K562 (cell line): ENCODE measurements around the gene ABHD12. TPM values are rescaled to one million over a fixed set of nuclear protein-coding genes. Genes with fewer than 3 reads are reported as not detected.
A peak's percentile ranks its signal among the peaks of the same experiment; 100 is the strongest.

Experiments
- ATAC-seq: fragments of 200-7000 bp; cut with Tn5 transposase; 3 replicates; pipeline ENCODE4 v1.9.1; 2020; ENCODE audit warnings: moderate library complexity
- BruUV-seq: library from RNA; stranded (reverse); fragments of 400-500 nt; replicated peaks from 2 replicates; lab custom pipeline; 2021; lab: Mats Ljungman, UMichigan
- CTCF ChIA-PET: fragments of 300-600 bp; formaldehyde crosslinking; extraction: SDS; loops from one replicate; lab custom pipeline; 2021; ENCODE audit warnings: low intra/inter-chr PET ratio; lab: Yijun Ruan, JAX
- POLR2A ChIA-PET: fragments of 300-600, 350-650 bp; sonication (Branson Sonifier 250); formaldehyde crosslinking; extraction: SDS; loops from one replicate; lab custom pipeline; 2021; ENCODE audit warnings: antibody characterized with exemption, inconsistent platforms; lab: Yijun Ruan, JAX
- DNase-seq, 4 experiments: peaks; one replicate each; pipeline versions ENCODE4 v3.0.0 to v3.0.0-alpha.2; 2011 to 2018; ENCODE audit warnings: low spot score in 3 of 4, mixed read lengths in 3 of 4; ENCODE audit errors: extremely low read depth in 1 of 4
- FAIRE-seq: peaks from 2 replicates; lab custom pipeline; 2011; peaks lifted over from hg19 to GRCh38; lab: Jason Lieb, UNC
- H2AFZ ChIP-seq: 2 replicates; pipeline ENCODE4 v1.6.0; 2011; ENCODE audit warnings: low read depth, low read length, control low read depth, inconsistent platforms
- H3K27ac ChIP-seq: fragments of 200-600 bp; 3 replicates; pipeline ENCODE4 v1.8.0; 2011; ENCODE audit warnings: low read depth, mild to moderate bottlenecking, control low read depth, inconsistent platforms, low read length, moderate library complexity, mixed read lengths; ENCODE audit errors: extremely low read depth
- H3K27me3 ChIP-seq, 2 experiments: fragments of 300-600 bp in 1 of 2; 2 replicates in 1 of 2; 3 replicates in 1 of 2; pipeline versions ENCODE4 v1.6.0 to v1.8.0; 2011; ENCODE audit warnings: inconsistent platforms in 2 of 2, low read length in 2 of 2, mild to moderate bottlenecking in 1 of 2, mixed read lengths in 1 of 2, moderate library complexity in 1 of 2; ENCODE audit not compliant: control insufficient read depth in 2 of 2, insufficient read depth in 2 of 2
- H3K36me3 ChIP-seq: fragments of 300-600 bp; 3 replicates; pipeline ENCODE4 v1.8.0; 2011; ENCODE audit warnings: mild to moderate bottlenecking, low read length, inconsistent platforms; ENCODE audit not compliant: control insufficient read depth, insufficient read depth
- H3K4me1 ChIP-seq, 2 experiments: fragments of 200-600 bp in 1 of 2; replicated peaks in 1 of 2; 2 replicates in 1 of 2; 3 replicates in 1 of 2; pipeline versions ENCODE4 v1.5.1 to v1.8.0; 2011; ENCODE audit warnings: inconsistent platforms in 2 of 2, low read length in 2 of 2, mild to moderate bottlenecking in 1 of 2, mixed read lengths in 1 of 2, moderate library complexity in 1 of 2; ENCODE audit not compliant: control insufficient read depth in 2 of 2, insufficient read depth in 2 of 2
- H3K4me2 ChIP-seq: 2 replicates; pipeline ENCODE4 v1.6.1; 2011; ENCODE audit warnings: low read length, control low read depth, inconsistent platforms, mixed read lengths; ENCODE audit not compliant: insufficient read depth
- H3K4me3 ChIP-seq: fragments of 200-600 bp; sonication (generic), shearing (Covaris generic); 2 replicates; pipeline ENCODE4 v1.5.1; 2016; ENCODE audit warnings: control low read depth, inconsistent platforms
- H3K79me2 ChIP-seq: fragments of 200-600 bp; 3 replicates; pipeline ENCODE4 v1.8.0; 2011; ENCODE audit warnings: low read length, inconsistent platforms; ENCODE audit not compliant: control insufficient read depth, insufficient read depth
- H3K9ac ChIP-seq, 2 experiments: 2 replicates each; pipeline versions ENCODE4 v1.6.0 to v1.6.1; 2011; ENCODE audit warnings: low read depth in 2 of 2, low read length in 2 of 2, control low read depth in 1 of 2, inconsistent platforms in 1 of 2, mild to moderate bottlenecking in 1 of 2, mixed read lengths in 1 of 2; ENCODE audit not compliant: insufficient read depth in 1 of 2
- H3K9me1 ChIP-seq: one replicate; pipeline ENCODE4 v1.6.0; 2011; ENCODE audit warnings: inconsistent platforms, mild to moderate bottlenecking, low read length, moderate library complexity; ENCODE audit not compliant: control insufficient read depth, insufficient read depth
- H3K9me3 ChIP-seq: replicated peaks from 2 replicates; pipeline ENCODE4 v1.5.1; 2011; ENCODE audit warnings: low read depth, low read length, inconsistent platforms; ENCODE audit not compliant: control insufficient read depth, insufficient read depth
- H4K20me1 ChIP-seq: replicated peaks from 2 replicates; pipeline ENCODE4 v1.6.1; 2011; ENCODE audit warnings: low read length, inconsistent platforms, mixed read lengths; ENCODE audit not compliant: control insufficient read depth, insufficient read depth
- ADNP ChIP-seq: fragments of 200-800 bp; sonication (Bioruptor generic); IDR thresholded peaks from 2 replicates; pipeline ENCODE4 v1.6.1; 2016; ENCODE audit warnings: missing genetic modification characterization, missing compliant biosample characterization
- CBX3 ChIP-seq, 2 experiments: IDR thresholded peaks; 1 replicate in 1 of 2; 2 replicates in 1 of 2; pipeline ENCODE4 v1.6.1; 2012; ENCODE audit warnings: inconsistent platforms in 2 of 2, low read length in 2 of 2, borderline replicate concordance in 1 of 2, control low read depth in 1 of 2
- CREBBP ChIP-seq: IDR thresholded peaks from one replicate; pipeline ENCODE4 v1.6.1; 2012; ENCODE audit warnings: low read depth, mild to moderate bottlenecking, control low read depth, inconsistent platforms, low read length
- CTBP1 ChIP-seq: fragments of 450-650 bp; IDR thresholded peaks from 2 replicates; pipeline ENCODE4 v1.6.1; 2016; ENCODE audit warnings: borderline replicate concordance
- EGR1 ChIP-seq: fragments of 450-650 bp; conservative IDR thresholded peaks from 2 replicates; pipeline ENCODE4 v1.6.1; 2017; ENCODE audit warnings: mild to moderate bottlenecking
- FOXK1 ChIP-seq: sonication (generic); formaldehyde crosslinking; IDR thresholded peaks from 2 replicates; pipeline ENCODE4 v1.8.0; 2022; ENCODE audit warnings: missing genetic modification reagents, mild to moderate bottlenecking, borderline replicate concordance
- RBM39 ChIP-seq: fragments of 200-400 bp; formaldehyde crosslinking; optimal IDR thresholded peaks from 2 replicates; pipeline ENCODE3; 2018; ENCODE audit warnings: low read depth, low read length
- TCFL5 ChIP-seq: fragments of 250-450 bp; sonication (Bioruptor Pico); conservative IDR thresholded peaks from 2 replicates; pipeline ENCODE4 v1.6.1; 2021; ENCODE audit warnings: mild to moderate bottlenecking, moderate library complexity, matching md5 sums
- ZFX ChIP-seq: sonication (generic); formaldehyde crosslinking; IDR thresholded peaks from 2 replicates; pipeline ENCODE4 v1.8.0; 2022; ENCODE audit warnings: mild to moderate bottlenecking, missing genetic modification reagents, moderate library complexity
- WGBS: fragments of 100-300 bp; shearing (Covaris generic); methylation state at CpG from one replicate; pipeline ENCODE4 v1.1.6; 2016; ENCODE audit warnings: low coverage, mixed read lengths; ENCODE audit not compliant: insufficient coverage; ENCODE audit errors: missing lambda C conversion rate; 5-methylcytosine and 5-hydroxymethylcytosine counted together
- in situ Hi-C: fragments of 300-500 bp; cut with MboI; formaldehyde crosslinking; loops from 4 replicates; pipeline ENCODE4 v1.15.0; 2018; ENCODE audit warnings: inconsistent platforms, mixed read lengths
- intact Hi-C: fragments of 100-400 bp; cut with micrococcal nuclease; formaldehyde crosslinking; loops from 2 replicates; pipeline ENCODE4 v1.14.2; 2022
- polyA plus RNA-seq, 8 experiments: library from polyadenylated mRNA; depleted of rRNA in 4 of 8; stranded (reverse) in 5 of 8; unstranded in 3 of 8; fragments of >200 nt; fragmentation: Nextera tagmentation in 2 of 8; fragmentation: Illumina TruSeq in 1 of 8; extraction: Ambion mirVana in 2 of 8; extraction: Trizol in 1 of 8; gene quantifications; 2 replicates each; pipeline versions ENCODE4 v1.2.1 to v1.2.3, GENCODE V29; 2011 to 2014; ENCODE audit warnings: inconsistent platforms in 1 of 8, missing spikeins in 1 of 8
- total RNA-seq, 7 experiments: library from RNA; depleted of rRNA in 6 of 7; stranded (reverse); fragments of >200 nt in 6 of 7; fragmentation: Illumina TruSeq in 2 of 7; extraction: Trizol in 2 of 7; gene quantifications; 2 replicates each; pipeline versions ENCODE4 v1.2.1 to v1.2.3, GENCODE V29; 2011 to 2021; ENCODE audit warnings: low replicate concordance in 1 of 7
- TF ChIP-seq, protein P1 (sequence below): sonication (generic); formaldehyde crosslinking; IDR thresholded peaks from 2 replicates; pipeline ENCODE4 v1.8.0; 2022; ENCODE audit warnings: missing genetic modification reagents, mild to moderate bottlenecking, moderate library complexity, borderline replicate concordance
- TF ChIP-seq, protein P2 (sequence below), 2 experiments: IDR thresholded peaks; 2 replicates each; pipeline ENCODE4 v1.6.1; 2011; ENCODE audit warnings: borderline replicate concordance in 1 of 2, control low read depth in 1 of 2, low read depth in 1 of 2, low read length in 1 of 2, mild to moderate bottlenecking in 1 of 2, mixed read lengths in 1 of 2, moderate library complexity in 1 of 2; ENCODE audit not compliant: insufficient read depth in 1 of 2, insufficient read length in 1 of 2, poor library complexity in 1 of 2, severe bottlenecking in 1 of 2; ENCODE audit errors: extremely low read depth in 1 of 2
- TF ChIP-seq, protein P3 (sequence below): sonication (generic); formaldehyde crosslinking; IDR thresholded peaks from 2 replicates; pipeline ENCODE4 v1.8.0; 2023; ENCODE audit warnings: missing genetic modification reagents, mild to moderate bottlenecking, borderline replicate concordance

ABHD12 gene
- total and polyA plus RNA-seq, 9 of the 15 experiments (the other 6 are each of a cell fraction or from before 2014, with no cell fraction given) = 0.65 to 15.6 (median 9.1) TPM

DNA sequence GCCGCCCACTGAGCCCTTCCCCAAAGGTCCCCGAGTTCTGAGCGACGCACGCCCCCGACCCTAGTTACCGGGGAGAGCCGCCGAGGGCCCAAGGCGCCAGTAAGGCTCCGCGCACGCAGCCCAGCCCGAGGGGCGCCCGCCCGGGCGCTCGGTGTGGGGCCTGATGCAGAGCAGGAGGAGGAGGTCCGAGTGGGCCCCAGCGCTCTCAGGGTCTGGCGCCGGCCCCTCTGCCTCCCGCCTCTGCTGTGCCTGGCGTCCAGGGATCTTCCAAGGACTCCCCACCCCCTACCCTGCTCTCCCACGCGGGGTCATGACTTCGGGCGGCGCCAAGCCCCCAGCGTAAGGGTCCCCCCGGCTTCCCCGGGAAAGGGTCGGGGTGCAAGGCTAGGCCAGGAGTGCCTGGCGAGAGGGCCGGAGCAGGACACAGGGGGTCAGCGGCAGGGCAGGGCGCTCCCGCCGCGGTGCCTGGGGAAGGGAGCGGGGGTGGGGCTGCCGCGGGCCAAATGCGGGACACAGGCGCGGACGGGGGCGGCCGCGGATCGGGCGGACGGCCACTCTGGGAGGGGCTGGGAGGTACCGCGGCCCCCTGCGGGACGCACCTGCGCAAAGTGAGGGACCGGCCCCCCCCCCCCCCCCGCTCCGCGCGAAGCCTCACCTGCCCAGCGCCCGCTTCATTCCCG lies 637 bp downstream of the ABHD12 start:
- in situ Hi-C loops = no loop called here
- DNase-seq = peak; percentile 52 to 67 (median 60)
- intact Hi-C loops = loop anchor here (2.0 to 10.0 kb wide), 2 partner anchors 79 to 395 kb away; partner anchors contain the start of gene APMAP
- 0% methylated on average over 3 of the region's 67 CpGs for WGBS
- peak overlapping the region; percentile 48 to 93; a peak in 3 of 4 replicates for H3K9ac ChIP-seq
- peak; percentile 69 for ATAC-seq
- peaks cover 34% of the 10 kb centered on the region for H3K79me2 ChIP-seq
- H3K36me3 ChIP-seq = peaks cover 8% of the 10 kb centered on the region; the same call in 1 of the 3 replicates
- H2AFZ ChIP-seq = peak overlapping the region; percentile 65
- 0 out of 2 replicates have a peak, but pooled peaks cover 3% of the 10 kb centered on the region for H4K20me1 ChIP-seq
- H3K9me1 ChIP-seq = no peaks in the 10 kb centered on the region
- H3K9me3 ChIP-seq = no peaks in the 10 kb centered on the region
- no peak for FAIRE-seq
- H3K4me3 ChIP-seq = peak overlapping the region; percentile 62
- peaks cover 0 to 10% of the 10 kb centered on the region in 2 experiments; a peak in 3 of 5 replicates for H3K4me1 ChIP-seq
- H3K4me2 ChIP-seq = peak overlapping the region; percentile 76
- peak overlapping the region; percentile 66; the same call in 2 of the 3 replicates for H3K27ac ChIP-seq
- POLR2A ChIA-PET = interaction anchor here (0.5 to 1.0 kb wide), 3 partner anchors 9 to 155 kb away, joined by 3 to 6 read pairs (median 3); no protein-coding TSS in a partner anchor
- no peaks in the 10 kb centered on the region for H3K27me3 ChIP-seq
- CTCF ChIA-PET = interaction anchor here (0.6 kb wide), 1 partner anchor 94 kb away, joined by 3 read pairs; no protein-coding TSS in a partner anchor
- no TSS peak for BruUV-seq
- no peak for TF ChIP-seq CBX3 (IDR thresholded peaks at IDR 0.05; ENCODE audit: borderline replicate concordance in 1 of 2, low read length in 2 of 2)
- no peak for TF ChIP-seq CREBBP
- no peak for TF ChIP-seq ADNP
- TF ChIP-seq, protein P1, sequence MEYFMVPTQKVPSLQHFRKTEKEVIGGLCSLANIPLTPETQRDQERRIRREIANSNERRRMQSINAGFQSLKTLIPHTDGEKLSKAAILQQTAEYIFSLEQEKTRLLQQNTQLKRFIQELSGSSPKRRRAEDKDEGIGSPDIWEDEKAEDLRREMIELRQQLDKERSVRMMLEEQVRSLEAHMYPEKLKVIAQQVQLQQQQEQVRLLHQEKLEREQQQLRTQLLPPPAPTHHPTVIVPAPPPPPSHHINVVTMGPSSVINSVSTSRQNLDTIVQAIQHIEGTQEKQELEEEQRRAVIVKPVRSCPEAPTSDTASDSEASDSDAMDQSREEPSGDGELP (CRISPR knock-in tag) = peak; percentile 27; the same call in 1 of the 2 replicates
- peak; percentile 74 for TF ChIP-seq EGR1
- TF ChIP-seq, protein P2, sequence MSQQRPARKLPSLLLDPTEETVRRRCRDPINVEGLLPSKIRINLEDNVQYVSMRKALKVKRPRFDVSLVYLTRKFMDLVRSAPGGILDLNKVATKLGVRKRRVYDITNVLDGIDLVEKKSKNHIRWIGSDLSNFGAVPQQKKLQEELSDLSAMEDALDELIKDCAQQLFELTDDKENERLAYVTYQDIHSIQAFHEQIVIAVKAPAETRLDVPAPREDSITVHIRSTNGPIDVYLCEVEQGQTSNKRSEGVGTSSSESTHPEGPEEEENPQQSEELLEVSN (IDR thresholded peaks at IDR 0.05; ENCODE audit: borderline replicate concordance in 1 of 2, extremely low read depth in 1 of 2, insufficient read depth in 1 of 2, insufficient read length in 1 of 2, low read depth in 1 of 2, low read length in 1 of 2, poor library complexity in 1 of 2, severe bottlenecking in 1 of 2) = peak in 1 of 2 experiments; percentile 35
- TF ChIP-seq, protein P3, sequence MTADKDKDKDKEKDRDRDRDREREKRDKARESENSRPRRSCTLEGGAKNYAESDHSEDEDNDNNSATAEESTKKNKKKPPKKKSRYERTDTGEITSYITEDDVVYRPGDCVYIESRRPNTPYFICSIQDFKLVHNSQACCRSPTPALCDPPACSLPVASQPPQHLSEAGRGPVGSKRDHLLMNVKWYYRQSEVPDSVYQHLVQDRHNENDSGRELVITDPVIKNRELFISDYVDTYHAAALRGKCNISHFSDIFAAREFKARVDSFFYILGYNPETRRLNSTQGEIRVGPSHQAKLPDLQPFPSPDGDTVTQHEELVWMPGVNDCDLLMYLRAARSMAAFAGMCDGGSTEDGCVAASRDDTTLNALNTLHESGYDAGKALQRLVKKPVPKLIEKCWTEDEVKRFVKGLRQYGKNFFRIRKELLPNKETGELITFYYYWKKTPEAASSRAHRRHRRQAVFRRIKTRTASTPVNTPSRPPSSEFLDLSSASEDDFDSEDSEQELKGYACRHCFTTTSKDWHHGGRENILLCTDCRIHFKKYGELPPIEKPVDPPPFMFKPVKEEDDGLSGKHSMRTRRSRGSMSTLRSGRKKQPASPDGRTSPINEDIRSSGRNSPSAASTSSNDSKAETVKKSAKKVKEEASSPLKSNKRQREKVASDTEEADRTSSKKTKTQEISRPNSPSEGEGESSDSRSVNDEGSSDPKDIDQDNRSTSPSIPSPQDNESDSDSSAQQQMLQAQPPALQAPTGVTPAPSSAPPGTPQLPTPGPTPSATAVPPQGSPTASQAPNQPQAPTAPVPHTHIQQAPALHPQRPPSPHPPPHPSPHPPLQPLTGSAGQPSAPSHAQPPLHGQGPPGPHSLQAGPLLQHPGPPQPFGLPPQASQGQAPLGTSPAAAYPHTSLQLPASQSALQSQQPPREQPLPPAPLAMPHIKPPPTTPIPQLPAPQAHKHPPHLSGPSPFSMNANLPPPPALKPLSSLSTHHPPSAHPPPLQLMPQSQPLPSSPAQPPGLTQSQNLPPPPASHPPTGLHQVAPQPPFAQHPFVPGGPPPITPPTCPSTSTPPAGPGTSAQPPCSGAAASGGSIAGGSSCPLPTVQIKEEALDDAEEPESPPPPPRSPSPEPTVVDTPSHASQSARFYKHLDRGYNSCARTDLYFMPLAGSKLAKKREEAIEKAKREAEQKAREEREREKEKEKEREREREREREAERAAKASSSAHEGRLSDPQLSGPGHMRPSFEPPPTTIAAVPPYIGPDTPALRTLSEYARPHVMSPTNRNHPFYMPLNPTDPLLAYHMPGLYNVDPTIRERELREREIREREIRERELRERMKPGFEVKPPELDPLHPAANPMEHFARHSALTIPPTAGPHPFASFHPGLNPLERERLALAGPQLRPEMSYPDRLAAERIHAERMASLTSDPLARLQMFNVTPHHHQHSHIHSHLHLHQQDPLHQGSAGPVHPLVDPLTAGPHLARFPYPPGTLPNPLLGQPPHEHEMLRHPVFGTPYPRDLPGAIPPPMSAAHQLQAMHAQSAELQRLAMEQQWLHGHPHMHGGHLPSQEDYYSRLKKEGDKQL (CRISPR knock-in tag) = no peak
- TF ChIP-seq RBM39 = no peak
- TF ChIP-seq FOXK1 (CRISPR knock-in tag) = no peak
- no peak for TF ChIP-seq TCFL5
- TF ChIP-seq ZFX (CRISPR knock-in tag) = peak; percentile 48; the same call in 1 of the 2 replicates
- TF ChIP-seq CTBP1 = 0 out of 2 replicates have a peak, but pooled peaks have one; percentile 13
